ENCODE measurements around the gene PRKN. TPM values are rescaled to one million over a fixed set of nuclear protein-coding genes. Genes with fewer than 3 reads are reported as not detected.
"Not testable (repeated sequence)": the region's sequence is repeated elsewhere in the genome, so short reads cannot be mapped to it uniquely, and the experiment has no call there.

PRKN gene
- total and polyA plus RNA-seq, 5 donors from 2014 or later: 0.24 to 3.7 (median 2.5) TPM

DNA sequence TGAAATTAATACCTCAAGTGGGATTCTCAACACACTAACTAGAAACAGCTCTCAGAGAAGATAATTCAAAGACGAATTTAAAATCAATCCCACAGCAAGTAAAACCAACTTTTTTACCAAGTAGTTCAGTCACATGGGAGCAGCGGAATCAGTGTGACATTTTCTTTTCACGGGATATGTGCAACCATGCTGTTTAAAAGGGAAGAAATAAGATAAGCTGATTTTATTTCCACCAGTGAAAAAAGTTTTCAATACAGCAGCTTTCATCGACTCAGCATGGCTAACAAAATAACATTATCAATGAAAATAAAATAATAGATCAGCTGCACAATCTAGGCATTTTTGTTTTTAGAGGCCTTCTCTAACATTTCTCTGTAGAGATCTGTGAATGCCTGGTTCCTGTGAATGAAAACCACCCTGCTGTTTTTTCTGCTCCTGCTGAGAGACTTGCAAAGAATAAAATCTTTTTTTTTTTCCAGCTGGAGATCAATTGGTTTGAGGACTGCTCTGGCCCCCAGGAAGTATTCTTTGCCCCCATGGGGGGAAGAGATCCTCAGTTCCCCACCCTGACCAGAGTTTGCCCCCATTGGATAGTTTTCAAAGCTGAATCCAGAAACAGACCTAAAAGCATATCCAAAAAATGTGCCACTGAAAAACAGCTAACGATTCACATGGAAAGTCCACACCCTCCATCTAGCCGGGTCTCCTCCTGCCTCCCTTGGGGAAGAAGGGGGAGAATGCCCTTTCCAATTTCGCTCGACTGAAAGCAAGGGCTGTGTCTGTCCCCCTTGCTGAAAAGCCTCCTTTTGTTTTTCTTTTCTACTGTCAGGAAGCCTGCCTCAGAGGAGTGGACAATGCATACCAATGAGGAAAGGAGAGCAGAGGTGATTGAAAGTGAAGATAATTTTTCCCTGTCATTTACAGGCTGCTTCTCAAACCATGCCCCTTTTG, 317.6 kb downstream of the PRKN start:
- no peaks in the 10 kb centered on the region for H3K27me3 Mint-ChIP-seq
- H3K27ac Mint-ChIP-seq: no peak overlapping the region
- H3K4me1 Mint-ChIP-seq: no peaks in the 10 kb centered on the region
- no peaks in the 10 kb centered on the region for H3K9me3 ChIP-seq (ENCODE audit: control insufficient read depth in 2 of 2, low read length in 2 of 2)
- H3K4me3 Mint-ChIP-seq: no peak overlapping the region
- no peak overlapping the region for H3K4me3 ChIP-seq (ENCODE audit: low read depth, low read length)
- no peaks in the 10 kb centered on the region for H3K4me1 ChIP-seq (ENCODE audit: control insufficient read depth, insufficient read depth, low read length, poor library complexity, severe bottlenecking)
- peaks cover 0 to 9% (median 2%) of the 10 kb centered on the region in 7 donors for H3K9me3 Mint-ChIP-seq
- H3K27ac ChIP-seq (ENCODE audit: insufficient read depth, low read length, poor library complexity, severe bottlenecking): no peak overlapping the region
- H3K36me3 Mint-ChIP-seq: no peaks in the 10 kb centered on the region
- ATAC-seq (ENCODE audit: low read depth in 2 of 2) (no peak), DNase-seq (no peak)
- H3K36me3 ChIP-seq (ENCODE audit: control insufficient read depth, insufficient read depth, low read length): no peaks in the 10 kb centered on the region
- no peaks in the 10 kb centered on the region for H3K27me3 ChIP-seq (ENCODE audit: control insufficient read depth, insufficient read depth, low read length)

DNA sequence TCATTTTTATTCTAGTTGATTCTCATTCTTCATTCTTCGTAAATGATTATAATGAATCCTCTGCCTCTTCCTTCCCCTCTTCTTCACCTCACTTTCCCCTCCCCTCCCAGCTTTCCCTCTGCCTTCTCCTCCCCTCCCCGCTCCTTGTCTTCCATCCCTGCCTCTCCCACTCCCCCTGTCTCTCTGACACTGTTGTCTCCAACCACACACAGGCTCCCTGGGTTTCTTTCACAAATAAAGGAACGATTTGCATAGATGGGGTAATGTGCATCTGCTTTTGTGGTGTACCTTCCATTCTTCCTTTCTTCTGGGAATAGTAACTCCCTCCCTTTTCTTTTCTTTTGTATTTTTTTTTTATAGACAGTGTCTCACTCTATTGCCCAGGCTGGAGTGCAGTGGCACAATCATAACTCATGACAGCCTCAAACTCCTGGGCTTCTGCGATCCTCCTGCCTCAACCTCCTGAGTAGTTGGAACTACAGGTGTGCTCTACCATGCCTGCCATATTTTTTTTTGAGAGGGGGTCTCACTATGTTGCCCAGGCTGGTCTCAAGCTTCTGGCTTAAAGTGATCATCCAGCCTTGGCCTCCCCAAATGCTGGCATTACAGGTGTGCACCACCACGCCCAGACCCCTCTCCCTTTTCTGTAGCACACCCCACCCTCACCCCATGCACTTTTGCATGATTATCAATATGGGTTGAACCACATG, 318.6 kb downstream of the PRKN start:
- Mint-ChIP-seq H3K27me3 (no peaks in the 10 kb centered on the region), H3K9me3 (peaks cover 0 to 9% (median 3%) of the 10 kb centered on the region in 7 donors), H3K36me3 (no peaks in the 10 kb centered on the region)

DNA sequence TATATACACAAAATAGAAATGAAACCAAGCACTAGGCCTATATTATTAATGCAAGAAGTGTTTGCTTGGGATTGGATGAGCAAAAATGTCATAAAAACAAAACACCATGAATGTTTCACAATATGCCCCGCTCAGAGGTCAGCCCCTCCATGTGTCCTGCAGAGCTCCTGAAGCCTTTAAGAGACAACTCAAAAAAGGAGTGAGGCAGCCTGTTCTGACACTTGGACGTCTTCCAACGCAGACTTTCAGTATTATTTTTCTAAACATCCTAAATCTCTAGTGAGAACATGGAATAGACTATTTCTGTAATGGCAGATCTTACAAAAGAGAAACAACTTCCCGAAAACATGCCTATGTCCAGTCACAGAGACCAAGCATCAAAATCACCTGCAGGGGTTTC, 322.6 kb downstream of the PRKN start:
- Mint-ChIP-seq H3K4me3 (no peak overlapping the region), H3K27ac (no peak overlapping the region), H3K27me3 (no peaks in the 10 kb centered on the region), H3K9me3 (peaks cover 0 to 9% (median 1%) of the 10 kb centered on the region in 7 donors), H3K36me3 (no peaks in the 10 kb centered on the region), H3K4me1 (no peaks in the 10 kb centered on the region)
- no peak for DNase-seq
- Histone ChIP-seq H3K4me1 (ENCODE audit: control insufficient read depth, insufficient read depth, low read length, poor library complexity, severe bottlenecking) (no peaks in the 10 kb centered on the region), H3K27ac (ENCODE audit: insufficient read depth, low read length, poor library complexity, severe bottlenecking) (no peak overlapping the region), H3K4me3 (ENCODE audit: low read depth, low read length) (no peak overlapping the region), H3K9me3 (ENCODE audit: control insufficient read depth in 2 of 2, low read length in 2 of 2) (no peaks in the 10 kb centered on the region), H3K27me3 (ENCODE audit: control insufficient read depth, insufficient read depth, low read length) (no peaks in the 10 kb centered on the region), H3K36me3 (ENCODE audit: control insufficient read depth, insufficient read depth, low read length) (no peaks in the 10 kb centered on the region)
- ATAC-seq (ENCODE audit: low read depth in 2 of 2): no peak

More for the DNA sequence above, 318.6 kb downstream of the PRKN start:
- Histone ChIP-seq H3K27ac (ENCODE audit: insufficient read depth, low read length, poor library complexity, severe bottlenecking) (no peak overlapping the region), H3K36me3 (ENCODE audit: control insufficient read depth, insufficient read depth, low read length) (no peaks in the 10 kb centered on the region), H3K4me3 (ENCODE audit: low read depth, low read length) (no peak overlapping the region), H3K4me1 (ENCODE audit: control insufficient read depth, insufficient read depth, low read length, poor library complexity, severe bottlenecking) (no peaks in the 10 kb centered on the region), H3K27me3 (ENCODE audit: control insufficient read depth, insufficient read depth, low read length) (no peaks in the 10 kb centered on the region), H3K9me3 (ENCODE audit: control insufficient read depth in 2 of 2, low read length in 2 of 2) (no peaks in the 10 kb centered on the region)
- no peak for DNase-seq
- ATAC-seq (ENCODE audit: low read depth in 2 of 2): no peak
- H3K4me1 Mint-ChIP-seq: no peaks in the 10 kb centered on the region
- no peak overlapping the region for H3K27ac Mint-ChIP-seq
- H3K4me3 Mint-ChIP-seq: no peak overlapping the region

DNA sequence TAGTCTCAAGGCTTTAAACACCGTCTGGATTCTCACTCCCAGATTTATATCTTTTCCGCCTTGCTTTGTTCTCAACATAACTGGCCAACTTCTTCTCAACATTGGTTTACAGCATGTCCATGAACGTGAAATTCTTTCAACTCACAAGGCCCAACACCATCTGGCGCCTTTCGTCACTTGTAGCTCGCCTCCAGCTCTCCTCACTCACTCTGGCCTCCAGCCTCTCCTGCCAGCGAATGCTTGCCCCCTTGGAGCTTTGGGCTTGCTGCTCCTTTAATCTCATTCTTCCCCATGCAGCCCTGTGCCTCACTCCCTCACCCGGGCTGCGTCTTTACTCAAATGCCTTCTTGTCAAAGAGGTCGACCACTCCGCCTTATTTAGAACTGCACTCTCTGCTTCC, 324.5 kb downstream of the PRKN start:
- DNase-seq: no peak
- Histone ChIP-seq H3K27ac (ENCODE audit: insufficient read depth, low read length, poor library complexity, severe bottlenecking) (no peak overlapping the region), H3K9me3 (ENCODE audit: control insufficient read depth in 2 of 2, low read length in 2 of 2) (no peaks in the 10 kb centered on the region), H3K27me3 (ENCODE audit: control insufficient read depth, insufficient read depth, low read length) (no peaks in the 10 kb centered on the region), H3K4me3 (ENCODE audit: low read depth, low read length) (no peak overlapping the region), H3K4me1 (ENCODE audit: control insufficient read depth, insufficient read depth, low read length, poor library complexity, severe bottlenecking) (no peaks in the 10 kb centered on the region), H3K36me3 (ENCODE audit: control insufficient read depth, insufficient read depth, low read length) (no peaks in the 10 kb centered on the region)
- Mint-ChIP-seq H3K36me3 (no peaks in the 10 kb centered on the region), H3K27me3 (no peaks in the 10 kb centered on the region), H3K9me3 (peaks cover 0 to 9% (median 3%) of the 10 kb centered on the region in 7 donors), H3K4me1 (no peaks in the 10 kb centered on the region), H3K27ac (no peak overlapping the region), H3K4me3 (no peak overlapping the region)
- no peak for ATAC-seq (ENCODE audit: low read depth in 2 of 2)

DNA sequence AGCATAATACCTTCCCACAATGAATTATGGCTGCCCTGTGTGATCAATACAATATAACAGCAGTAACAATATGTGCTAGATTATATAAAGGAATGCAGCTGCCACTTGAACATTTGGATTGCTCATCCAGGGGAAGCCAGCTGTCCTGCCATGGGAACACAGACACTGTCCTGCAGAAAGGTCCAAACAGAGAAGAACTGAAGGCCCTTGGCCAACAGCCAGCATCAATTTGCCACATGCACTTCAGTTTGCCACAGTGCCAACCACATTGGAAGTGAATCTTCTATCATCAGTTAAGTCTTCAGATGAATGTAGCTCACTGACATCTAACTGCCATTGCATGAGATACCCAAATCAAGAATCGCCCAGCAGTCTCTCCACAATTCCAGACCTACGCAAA, 332.4 kb downstream of the PRKN start:
- Mint-ChIP-seq H3K36me3 (no peaks in the 10 kb centered on the region), H3K4me3 (no peak overlapping the region), H3K27ac (no peak overlapping the region), H3K27me3 (no peaks in the 10 kb centered on the region), H3K4me1 (no peaks in the 10 kb centered on the region), H3K9me3 (peaks cover 0 to 4% (median 0%) of the 10 kb centered on the region in 7 donors)
- DNase-seq: no peak
- no peak overlapping the region for H3K27ac ChIP-seq (ENCODE audit: insufficient read depth, low read length, poor library complexity, severe bottlenecking)
- H3K4me3 ChIP-seq (ENCODE audit: low read depth, low read length): no peak overlapping the region
- H3K27me3 ChIP-seq (ENCODE audit: control insufficient read depth, insufficient read depth, low read length): no peaks in the 10 kb centered on the region
- H3K36me3 ChIP-seq (ENCODE audit: control insufficient read depth, insufficient read depth, low read length): no peaks in the 10 kb centered on the region
- H3K9me3 ChIP-seq (ENCODE audit: control insufficient read depth in 2 of 2, low read length in 2 of 2): no peaks in the 10 kb centered on the region
- no peaks in the 10 kb centered on the region for H3K4me1 ChIP-seq (ENCODE audit: control insufficient read depth, insufficient read depth, low read length, poor library complexity, severe bottlenecking)
- ATAC-seq (ENCODE audit: low read depth in 2 of 2): no peak

DNA sequence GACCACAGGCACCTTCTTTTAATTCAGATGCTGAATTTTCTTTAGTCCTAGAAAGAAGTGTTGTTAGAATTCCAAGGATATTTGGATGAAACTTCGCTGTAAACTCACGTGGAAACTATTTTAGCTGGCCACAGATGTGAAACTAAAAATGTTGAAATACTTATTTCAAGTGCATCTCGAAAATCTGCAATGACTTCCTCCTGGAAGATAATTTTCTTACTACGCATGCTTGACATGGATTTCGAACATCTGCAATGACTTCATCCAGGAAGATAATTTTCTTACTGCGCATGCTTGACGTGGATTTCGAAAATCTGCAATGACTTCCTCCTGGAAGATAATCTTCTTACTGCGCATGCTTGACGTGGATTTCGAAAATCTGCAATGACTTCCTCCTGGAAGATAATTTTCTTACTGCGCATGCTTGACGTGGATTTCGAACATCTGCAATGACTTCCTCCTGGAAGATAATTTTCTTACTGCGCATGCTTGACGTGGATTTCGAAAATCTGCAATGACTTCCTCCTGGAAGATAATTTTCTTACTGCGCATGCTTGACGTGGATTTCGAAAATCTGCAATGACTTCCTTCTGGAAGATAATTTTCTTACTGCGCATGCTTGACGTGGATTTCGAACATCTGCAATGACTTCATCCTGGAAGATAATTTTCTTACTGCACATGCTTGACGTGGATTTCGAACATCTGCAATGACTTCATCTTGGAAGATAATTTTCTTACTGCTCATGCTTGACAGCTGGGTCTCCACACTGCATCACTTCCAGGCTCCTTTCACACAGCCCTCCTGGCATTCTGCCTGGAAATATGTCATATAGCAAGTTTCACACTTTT, 336.4 kb downstream of the PRKN start:
- not testable (repeated sequence) for H3K9me3 ChIP-seq (ENCODE audit: control insufficient read depth in 2 of 2, low read length in 2 of 2); H3K4me3 Mint-ChIP-seq; H3K9me3 Mint-ChIP-seq; H3K4me1 ChIP-seq (ENCODE audit: control insufficient read depth, insufficient read depth, low read length, poor library complexity, severe bottlenecking); H3K36me3 ChIP-seq (ENCODE audit: control insufficient read depth, insufficient read depth, low read length); H3K27me3 ChIP-seq (ENCODE audit: control insufficient read depth, insufficient read depth, low read length); H3K27me3 Mint-ChIP-seq; H3K36me3 Mint-ChIP-seq; H3K4me3 ChIP-seq (ENCODE audit: low read depth, low read length); H3K27ac ChIP-seq (ENCODE audit: insufficient read depth, low read length, poor library complexity, severe bottlenecking); H3K4me1 Mint-ChIP-seq; DNase-seq; ATAC-seq (ENCODE audit: low read depth in 2 of 2); H3K27ac Mint-ChIP-seq

DNA sequence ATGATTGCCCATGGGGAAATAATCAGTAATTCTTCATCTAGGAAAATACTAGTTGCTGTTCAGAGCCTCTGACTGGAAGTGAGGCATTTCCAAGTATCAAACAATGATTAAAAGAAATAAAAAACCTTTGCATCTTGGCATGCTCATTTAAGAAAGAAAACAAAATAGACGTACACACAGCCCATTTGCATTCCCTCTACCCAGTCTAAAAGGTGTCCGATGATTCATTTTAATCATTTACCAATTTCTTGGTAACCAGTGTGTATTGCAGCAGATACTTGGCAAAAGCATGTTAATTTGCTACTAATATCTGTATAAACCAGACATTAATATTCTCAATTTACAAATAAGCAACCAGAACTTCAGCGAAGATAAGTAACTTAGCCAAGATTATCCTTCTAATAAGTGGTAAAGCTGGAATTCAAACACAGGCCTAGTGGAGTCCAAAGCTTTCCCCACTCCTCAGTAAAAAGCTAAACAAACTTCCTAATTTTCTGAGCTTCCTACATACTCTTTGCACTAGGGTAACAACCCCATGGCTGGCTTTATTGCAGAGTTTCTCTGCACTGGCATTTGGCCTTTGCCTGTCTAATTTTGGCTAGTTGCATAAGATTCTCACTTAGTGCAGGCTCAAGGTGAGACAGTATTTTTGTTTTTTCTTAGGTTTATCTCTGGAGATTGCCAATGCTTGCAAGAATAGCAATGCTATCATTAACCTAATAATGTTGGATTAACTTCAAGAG, 338.1 kb downstream of the PRKN start:
- H3K4me1 ChIP-seq (ENCODE audit: control insufficient read depth, insufficient read depth, low read length, poor library complexity, severe bottlenecking): no peaks in the 10 kb centered on the region
- ATAC-seq (ENCODE audit: low read depth in 2 of 2) (no peak), DNase-seq (no peak)
- no peaks in the 10 kb centered on the region for H3K4me1 Mint-ChIP-seq
- no peak overlapping the region for H3K27ac Mint-ChIP-seq
- no peak overlapping the region for H3K27ac ChIP-seq (ENCODE audit: insufficient read depth, low read length, poor library complexity, severe bottlenecking)
- no peaks in the 10 kb centered on the region for H3K27me3 Mint-ChIP-seq
- no peaks in the 10 kb centered on the region for H3K9me3 ChIP-seq (ENCODE audit: control insufficient read depth in 2 of 2, low read length in 2 of 2)
- no peaks in the 10 kb centered on the region for H3K36me3 Mint-ChIP-seq
- peaks cover 0 to 2% (median 0%) of the 10 kb centered on the region in 7 donors for H3K9me3 Mint-ChIP-seq
- no peaks in the 10 kb centered on the region for H3K36me3 ChIP-seq (ENCODE audit: control insufficient read depth, insufficient read depth, low read length)
- H3K4me3 ChIP-seq (ENCODE audit: low read depth, low read length): no peak overlapping the region
- H3K4me3 Mint-ChIP-seq: no peak overlapping the region
- no peaks in the 10 kb centered on the region for H3K27me3 ChIP-seq (ENCODE audit: control insufficient read depth, insufficient read depth, low read length)
